Esophagus squamous epithelium (tissue), 5 donors: ENCODE data around the gene MORN1. TPM values are rescaled to one million over a fixed set of nuclear protein-coding genes. Genes with fewer than 3 reads are reported as not detected.

ENCODE experiments used
- DNase-seq: peaks from one replicate; lab custom pipeline; 2025; lab: John Stamatoyannopoulos, UW
- H3K27ac ChIP-seq, 4 donors: fragments of 200-600 bp; sonication (generic); one replicate each; pipeline ENCODE4 v1.5.1; 2016 to 2019; ENCODE audit warnings: mild to moderate bottlenecking in 1 of 4
- H3K27me3 ChIP-seq, 4 donors: fragments of 200-600 bp; sonication (generic); 1 replicate in 3 of 4; 2 replicates in 1 of 4; pipeline versions ENCODE4 v1.5.1 to v1.6.0; 2017 to 2021; ENCODE audit warnings: antibody characterized with exemption in 1 of 4
- H3K36me3 ChIP-seq, 3 donors: fragments of 200-600 bp; sonication (generic); one replicate each; pipeline ENCODE4 v1.5.1; 2016 to 2019
- H3K4me1 ChIP-seq, 3 donors: fragments of 200-600 bp; sonication (generic); one replicate each; pipeline ENCODE4 v1.5.1; 2017 to 2019
- H3K4me3 ChIP-seq, 4 donors: fragments of 200-600 bp; sonication (generic); 1 replicate in 3 of 4; 2 replicates in 1 of 4; pipeline ENCODE4 v1.5.1; 2016 to 2019; ENCODE audit warnings: mild to moderate bottlenecking in 2 of 4, moderate library complexity in 1 of 4
- H3K9me3 ChIP-seq, 3 donors: fragments of 200-600 bp; sonication (generic); one replicate each; pipeline ENCODE4 v1.5.1; 2016 to 2019
- POLR2A ChIP-seq, 4 donors: fragments of 450-650 bp; IDR thresholded peaks; one replicate each; pipeline ENCODE4 v1.6.1; 2017; ENCODE audit warnings: antibody characterized with exemption in 4 of 4, mild to moderate bottlenecking in 4 of 4, moderate library complexity in 3 of 4
- whole genome bisulfite sequencing, 2 donors: methylation state at CpG; one replicate each; pipeline ENCODE4 v1.1.5; 2018; 5-methylcytosine and 5-hydroxymethylcytosine counted together
- intact Hi-C: fragments of 100-400 bp; cut with DNase I; formaldehyde crosslinking; loops from one replicate; pipeline ENCODE4 v1.15.0; 2022
- total RNA-seq, 4 donors: library from RNA; depleted of rRNA; stranded (reverse); fragments of >200 nt; gene quantifications; one replicate each; pipeline ENCODE4 v1.1.0, GENCODE V29; 2016
- TF ChIP-seq, protein P1 (sequence below), 6 experiments: fragments of 450-650 bp in 4 of 6; fragments of 200-600 bp in 2 of 6; sonication (generic) in 2 of 6; IDR thresholded peaks; one replicate each; pipeline ENCODE4 v1.5.1; 2016 to 2019; ENCODE audit warnings: antibody characterized with exemption in 6 of 6, mild to moderate bottlenecking in 4 of 6, moderate library complexity in 4 of 6
- donor health status: DM: yes; HTN: yes; CAD: no.

MORN1 gene
- total RNA-seq, 4 donors from 2014 or later, result 6.7 to 10.8 (median 7.0) TPM

DNA sequence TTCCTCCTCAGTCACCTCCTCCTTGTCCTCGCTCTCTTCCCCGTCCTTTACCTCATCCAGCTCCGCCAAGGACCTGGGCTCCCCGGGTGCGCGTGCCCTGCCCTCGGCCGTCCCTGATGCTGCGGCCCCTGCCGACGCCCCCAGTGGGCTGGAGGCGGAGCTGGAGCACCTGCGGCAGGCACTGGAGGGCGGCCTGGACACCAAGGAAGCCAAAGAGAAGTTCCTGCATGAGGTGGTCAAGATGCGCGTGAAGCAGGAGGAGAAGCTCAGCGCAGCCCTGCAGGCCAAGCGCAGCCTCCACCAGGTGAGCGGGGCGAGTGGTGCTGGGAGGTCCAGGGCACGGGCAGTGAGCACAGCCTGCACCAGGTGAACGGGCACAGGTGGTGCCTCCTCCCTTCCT, 87.1 kb downstream of the MORN1 start:
- peaks cover 33 to 66% (median 53%) of the 10 kb centered on the region in 3 donors for H3K36me3 ChIP-seq
- WGBS, 2 donors, result 85 to 100% methylated on average over 1 to 6 of the region's 22 CpGs
- H3K27ac ChIP-seq, result no peak overlapping the region
- no peak for TF ChIP-seq POLR2A (IDR thresholded peaks at IDR 0.05)
- TF ChIP-seq, protein P1, sequence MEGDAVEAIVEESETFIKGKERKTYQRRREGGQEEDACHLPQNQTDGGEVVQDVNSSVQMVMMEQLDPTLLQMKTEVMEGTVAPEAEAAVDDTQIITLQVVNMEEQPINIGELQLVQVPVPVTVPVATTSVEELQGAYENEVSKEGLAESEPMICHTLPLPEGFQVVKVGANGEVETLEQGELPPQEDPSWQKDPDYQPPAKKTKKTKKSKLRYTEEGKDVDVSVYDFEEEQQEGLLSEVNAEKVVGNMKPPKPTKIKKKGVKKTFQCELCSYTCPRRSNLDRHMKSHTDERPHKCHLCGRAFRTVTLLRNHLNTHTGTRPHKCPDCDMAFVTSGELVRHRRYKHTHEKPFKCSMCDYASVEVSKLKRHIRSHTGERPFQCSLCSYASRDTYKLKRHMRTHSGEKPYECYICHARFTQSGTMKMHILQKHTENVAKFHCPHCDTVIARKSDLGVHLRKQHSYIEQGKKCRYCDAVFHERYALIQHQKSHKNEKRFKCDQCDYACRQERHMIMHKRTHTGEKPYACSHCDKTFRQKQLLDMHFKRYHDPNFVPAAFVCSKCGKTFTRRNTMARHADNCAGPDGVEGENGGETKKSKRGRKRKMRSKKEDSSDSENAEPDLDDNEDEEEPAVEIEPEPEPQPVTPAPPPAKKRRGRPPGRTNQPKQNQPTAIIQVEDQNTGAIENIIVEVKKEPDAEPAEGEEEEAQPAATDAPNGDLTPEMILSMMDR (IDR thresholded peaks at IDR 0.05), result no peak
- no peaks in the 10 kb centered on the region for H3K9me3 ChIP-seq
- DNase-seq, result no peak
- H3K4me1 ChIP-seq, result peaks cover 26 to 54% (median 32%) of the 10 kb centered on the region in 3 donors
- intact Hi-C loops, result no loop called here
- H3K4me3 ChIP-seq, result no peak overlapping the region
- H3K27me3 ChIP-seq, result no peaks in the 10 kb centered on the region

DNA sequence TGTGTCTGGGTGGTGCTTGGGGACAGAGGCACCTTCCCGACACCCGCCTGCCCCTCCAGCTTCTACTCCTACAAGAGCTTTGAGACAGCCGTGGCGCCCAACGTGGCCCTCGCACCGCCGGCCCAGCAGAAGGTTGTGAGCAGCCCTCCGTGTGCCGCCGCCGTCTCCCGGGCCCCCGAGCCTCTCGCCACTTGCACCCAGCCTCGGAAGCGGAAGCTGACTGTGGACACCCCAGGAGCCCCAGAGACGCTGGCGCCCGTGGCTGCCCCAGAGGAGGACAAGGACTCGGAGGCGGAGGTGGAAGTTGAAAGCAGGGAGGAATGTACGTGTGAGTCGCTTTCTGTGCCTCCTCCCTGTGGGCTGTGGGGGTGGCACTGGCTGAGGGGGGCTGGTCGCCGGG, 87.6 kb downstream of the MORN1 start:
- Histone ChIP-seq H3K4me1 (peaks cover 31 to 59% (median 37%) of the 10 kb centered on the region in 3 donors), H3K27me3 (no peaks in the 10 kb centered on the region), H3K27ac (no peak overlapping the region), H3K9me3 (no peaks in the 10 kb centered on the region), H3K36me3 (peaks cover 33 to 61% (median 50%) of the 10 kb centered on the region in 3 donors), H3K4me3 (no peak overlapping the region)
- no peak for DNase-seq
- intact Hi-C loops, result no loop called here
- 80 to 90% methylated on average over 12 to 14 of the region's 26 CpGs for WGBS, 2 donors
- TF ChIP-seq, protein P1 (IDR thresholded peaks at IDR 0.05), result no peak
- no peak for TF ChIP-seq POLR2A (IDR thresholded peaks at IDR 0.05)

DNA sequence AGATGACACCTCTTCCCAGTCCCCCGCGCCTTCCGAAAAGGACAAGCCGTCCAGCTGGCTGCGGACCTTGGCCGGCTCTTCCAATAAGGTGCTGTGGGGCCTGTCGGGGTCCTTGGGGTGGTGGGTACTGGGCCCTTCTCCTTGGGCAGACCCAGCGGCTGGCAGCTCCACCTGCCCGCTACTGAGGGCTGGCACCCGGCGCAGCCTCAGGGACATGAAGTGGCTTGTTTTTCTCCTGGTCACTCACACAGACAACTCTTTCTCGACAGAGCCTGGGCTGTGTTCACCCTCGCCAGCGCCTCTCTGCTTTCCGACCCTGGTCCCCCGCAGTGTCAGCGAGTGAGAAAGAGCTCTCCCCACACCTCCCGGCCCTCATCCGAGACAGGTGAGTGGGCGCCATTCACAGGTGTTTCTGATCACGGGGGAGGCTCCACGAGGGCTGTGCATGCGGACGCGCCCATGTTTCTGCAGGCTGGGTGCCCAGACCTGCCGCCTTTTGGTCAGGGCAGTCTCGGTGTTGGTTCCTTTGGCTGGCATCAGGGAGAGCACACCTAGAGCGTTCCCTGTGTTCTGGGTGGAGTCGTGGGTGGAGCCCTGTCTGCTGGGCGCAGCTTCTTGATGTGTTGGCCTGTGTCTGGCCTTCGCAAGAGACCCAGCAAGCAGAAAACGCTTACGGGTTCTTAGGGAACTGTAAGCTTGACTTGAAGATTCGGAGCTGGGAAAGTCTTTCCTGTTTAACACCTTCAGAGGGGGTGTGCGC, 88.2 kb downstream of the MORN1 start:
- intact Hi-C loops, result no loop called here
- Histone ChIP-seq H3K4me3 (no peak overlapping the region), H3K27ac (peak overlapping the region in 1 of 4 donors; percentile 44), H3K36me3 (peaks cover 33 to 55% (median 47%) of the 10 kb centered on the region in 3 donors), H3K4me1 (peaks cover 37 to 65% (median 41%) of the 10 kb centered on the region in 3 donors), H3K9me3 (no peaks in the 10 kb centered on the region), H3K27me3 (no peaks in the 10 kb centered on the region)
- WGBS, 2 donors, result 74 to 76% methylated on average over 11 to 16 of the region's 35 CpGs
- TF ChIP-seq, protein P1 (IDR thresholded peaks at IDR 0.05), result no peak
- TF ChIP-seq POLR2A (IDR thresholded peaks at IDR 0.05), result no peak
- DNase-seq, result no peak

DNA sequence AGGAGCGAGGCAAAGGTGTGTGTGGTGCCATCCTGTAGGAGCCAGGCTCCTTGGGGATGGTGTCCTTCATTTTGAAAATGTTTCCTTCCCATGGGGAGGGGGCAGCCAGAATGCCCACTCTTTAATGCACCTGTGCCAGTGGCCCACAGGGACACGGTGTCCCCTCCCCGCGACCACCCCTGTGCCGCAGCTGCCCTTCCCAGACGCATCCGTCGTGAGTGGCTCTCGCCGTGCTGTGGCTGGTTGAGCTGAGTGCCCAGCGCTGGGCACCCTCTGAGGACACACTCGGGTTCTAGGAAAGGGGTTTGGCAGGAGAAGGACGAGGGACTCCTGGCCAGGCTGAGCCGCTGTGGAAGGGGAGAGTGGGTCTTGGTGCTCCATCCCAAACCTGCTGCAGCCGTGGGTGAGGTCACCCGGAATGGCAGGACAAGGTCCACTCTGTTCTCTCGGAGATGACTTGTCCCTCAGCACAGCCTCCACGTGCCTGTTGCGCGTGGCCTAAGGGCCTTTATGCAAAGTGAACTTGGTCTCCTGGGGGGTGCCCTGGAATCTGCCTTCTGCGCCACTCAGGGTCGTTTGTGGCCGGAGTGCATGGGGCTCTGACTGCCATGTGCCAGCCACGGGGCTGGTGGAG, 88.9 kb downstream of the MORN1 start:
- H3K27me3 ChIP-seq, result no peaks in the 10 kb centered on the region
- intact Hi-C loops, result no loop called here
- no peak for TF ChIP-seq POLR2A (IDR thresholded peaks at IDR 0.05)
- TF ChIP-seq, protein P1 (IDR thresholded peaks at IDR 0.05), result no peak
- H3K36me3 ChIP-seq, result peaks cover 32 to 47% (median 39%) of the 10 kb centered on the region in 3 donors
- DNase-seq, result no peak
- peak overlapping the region in 3 of 4 donors; percentile 81 to 89 (median 85) for H3K27ac ChIP-seq
- H3K4me3 ChIP-seq, result no peak overlapping the region
- H3K9me3 ChIP-seq, result no peaks in the 10 kb centered on the region
- 82 to 87% methylated on average over 6 to 16 of the region's 24 CpGs for WGBS, 2 donors
- peaks cover 40 to 73% (median 41%) of the 10 kb centered on the region in 3 donors for H3K4me1 ChIP-seq
